Activated CD4-positive, CD25-positive, alpha-beta regulatory T cell treated with anti-CD3 and anti-CD28 coated beads, Interleukin-2, amount 50 U/mL, for 24 hours (primary cell): Measurements from ENCODE around the gene TRIM60.
"Not testable (repeated sequence)": the region's sequence is repeated elsewhere in the genome, so short reads cannot be mapped to it uniquely, and the experiment has no call there.

Source experiments
- ATAC-seq, 2 donors: fragments of 150-1000 bp; cut with Tn5 transposase; one replicate each; pipeline ENCODE4 v1.10.0; 2021; ENCODE audit warnings: mild to moderate bottlenecking in 1 of 2, moderate library complexity in 1 of 2

Gene TRIM60

GRCh38 chr4:165055601-165056000 is 23.8 kb downstream of the TRIM60 start:
- ATAC-seq: no peak

DNA sequence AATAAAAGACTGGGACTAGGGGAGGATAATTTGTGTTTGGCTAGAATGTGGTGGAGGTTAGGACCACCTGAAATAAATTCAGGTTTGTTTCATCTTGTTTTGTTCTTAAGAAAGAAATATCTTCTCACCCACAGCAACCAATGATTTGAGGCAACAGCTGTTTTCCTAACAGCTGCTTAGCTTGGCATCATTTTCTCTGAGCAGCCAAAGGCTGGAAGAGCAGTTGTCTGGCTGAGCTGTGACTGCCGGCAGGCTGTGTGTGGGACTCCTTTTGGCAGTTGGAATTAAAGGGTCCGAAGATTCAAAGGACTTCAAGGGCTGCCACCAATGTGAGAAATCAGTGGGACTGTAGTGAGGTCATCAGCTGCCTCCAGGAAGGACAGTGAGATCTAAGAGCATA is 26.9 kb downstream of the TRIM60 start:
- ATAC-seq: no peak

DNA sequence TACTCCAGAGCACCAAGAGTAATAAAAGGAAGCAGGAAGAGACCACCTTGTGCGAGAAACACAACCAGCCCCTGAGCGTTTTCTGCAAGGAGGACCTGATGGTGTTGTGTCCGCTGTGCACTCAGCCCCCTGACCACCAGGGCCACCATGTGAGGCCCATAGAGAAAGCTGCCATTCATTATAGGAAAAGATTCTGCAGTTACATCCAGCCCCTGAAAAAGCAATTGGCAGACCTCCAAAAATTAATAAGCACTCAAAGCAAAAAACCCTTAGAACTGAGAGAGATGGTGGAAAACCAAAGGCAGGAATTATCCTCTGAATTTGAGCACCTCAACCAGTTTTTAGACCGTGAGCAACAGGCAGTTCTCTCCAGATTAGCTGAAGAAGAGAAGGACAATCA is 27.6 kb downstream of the TRIM60 start:
- ATAC-seq: no peak

- ATAC-seq: no peak
These were observed 29.1 kb downstream of the TRIM60 start for GRCh38 chr4:165060938-165061337.

DNA sequence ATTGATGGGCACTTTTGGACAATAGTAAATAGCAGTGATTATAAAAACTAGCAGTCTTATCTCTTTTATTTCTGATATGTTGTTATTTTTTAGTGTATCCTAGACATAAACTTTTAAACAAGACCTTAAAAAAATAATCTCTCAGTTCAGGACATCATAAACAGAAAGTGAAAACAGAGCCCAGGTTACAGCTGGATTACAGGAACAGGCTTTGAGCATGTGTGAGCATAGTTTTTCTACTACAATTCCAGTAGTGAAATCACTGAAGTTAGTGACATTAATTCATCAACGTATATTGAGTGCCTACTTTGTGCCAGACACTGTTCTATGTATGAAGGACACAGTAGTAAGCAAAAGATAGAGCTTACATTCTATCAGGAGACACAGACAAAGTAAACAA is 38.8 kb downstream of the TRIM60 start:
- no peak for ATAC-seq

DNA sequence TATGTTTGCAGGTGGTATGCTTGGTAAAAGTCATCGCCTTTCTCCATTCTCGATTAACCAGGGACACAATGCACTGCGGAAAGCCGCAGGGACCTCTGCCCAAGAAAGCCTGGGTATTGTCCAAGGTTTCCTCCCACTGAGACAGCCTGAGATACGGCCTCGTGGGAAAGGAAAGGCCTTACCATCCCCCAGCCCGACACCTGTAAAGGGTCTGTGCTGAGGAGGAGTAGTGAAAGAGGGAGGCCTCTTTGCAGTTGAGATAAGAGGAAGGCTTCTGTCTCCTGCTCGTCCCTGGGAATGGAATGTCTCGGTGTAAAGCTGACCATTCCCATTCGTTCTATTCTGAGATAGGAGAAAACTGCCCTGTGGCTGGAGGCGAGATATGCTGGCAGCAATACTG is 41.5 kb downstream of the TRIM60 start:
- ATAC-seq: not testable (repeated sequence)

DNA sequence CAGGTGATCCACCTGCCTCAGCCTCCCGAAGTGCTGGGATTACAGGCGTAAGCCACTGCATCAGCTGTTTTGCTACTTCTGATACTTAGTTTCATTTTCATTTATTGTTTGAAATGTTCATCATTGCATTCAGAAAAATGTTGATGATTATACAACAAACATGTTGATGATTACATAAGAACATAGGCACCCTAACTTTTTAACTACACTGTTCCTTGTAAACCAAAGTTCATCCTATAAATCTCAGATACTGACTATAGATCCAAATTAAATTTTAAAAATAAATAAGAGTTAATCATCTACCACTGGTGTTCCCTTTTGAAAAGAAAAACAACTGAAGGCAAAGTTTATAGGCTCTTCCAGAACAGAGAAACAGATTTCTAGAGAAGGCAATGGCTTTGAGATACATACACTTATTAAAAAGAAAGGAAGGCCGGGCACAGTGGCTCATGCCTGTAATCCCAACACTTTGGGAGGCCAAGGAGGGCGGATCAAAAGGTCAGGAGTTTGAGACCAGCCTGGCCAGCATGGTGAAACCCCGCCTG is 45.3 kb downstream of the TRIM60 start:
- no peak for ATAC-seq

DNA sequence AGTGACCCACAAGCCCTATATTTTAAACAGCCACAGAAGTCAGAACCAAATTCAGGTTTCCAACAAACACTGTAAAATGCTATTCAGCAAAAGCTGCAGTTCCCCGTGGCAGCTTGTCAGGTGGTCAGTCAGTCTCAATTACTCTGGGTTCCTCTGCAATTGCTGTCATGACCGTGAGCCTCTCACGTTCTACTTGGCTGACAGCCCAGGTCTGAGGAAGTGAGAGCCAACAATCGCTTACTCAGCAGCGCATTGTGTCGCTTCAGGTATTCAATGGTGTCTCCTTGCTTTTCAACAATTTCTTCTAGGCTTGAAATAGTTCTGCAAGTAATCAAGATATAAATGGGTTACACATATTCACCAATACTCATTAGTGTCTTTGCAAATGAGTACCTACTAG is 47.7 kb downstream of the TRIM60 start:
- ATAC-seq: no peak

DNA sequence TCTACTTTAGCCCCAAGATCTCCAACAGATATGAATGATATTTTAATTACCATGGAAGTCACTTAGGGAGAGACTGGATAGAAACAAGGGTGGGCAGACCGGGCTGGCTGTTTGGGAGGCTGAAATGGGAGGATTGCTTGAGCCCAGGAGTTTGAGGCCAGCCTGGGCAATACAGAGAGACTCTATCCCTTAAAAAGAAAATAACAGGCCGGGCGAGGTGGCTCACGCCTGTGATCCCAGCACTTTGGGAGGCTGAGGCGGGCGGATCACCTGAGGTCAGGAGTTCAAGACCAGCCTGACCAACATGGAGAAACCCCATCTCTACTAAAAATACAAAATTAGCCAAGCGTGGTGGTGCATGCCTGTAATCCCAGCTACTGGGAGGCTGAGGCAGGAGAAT is 53.0 kb downstream of the TRIM60 start:
- not testable (repeated sequence) for ATAC-seq

DNA sequence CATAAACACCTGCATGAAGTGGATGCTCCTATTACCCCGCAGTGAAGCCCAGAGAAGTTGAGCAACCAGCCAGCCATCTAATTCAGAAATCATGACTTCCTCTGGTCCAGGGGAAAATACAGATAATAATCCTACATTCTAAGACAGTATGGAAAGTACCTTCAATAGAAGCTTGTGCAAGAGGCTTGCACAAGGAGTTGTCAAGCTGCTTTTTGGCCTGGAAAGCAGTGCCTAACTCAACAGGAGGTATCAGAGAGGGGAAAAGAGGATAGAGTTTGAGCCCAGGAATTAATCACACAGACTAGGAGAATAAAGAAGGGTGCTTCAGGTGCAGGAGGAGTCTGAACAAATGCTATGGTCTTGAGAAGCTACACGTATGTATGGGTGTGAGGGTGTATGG is 54.1 kb downstream of the TRIM60 start:
- no peak for ATAC-seq

- no peak for ATAC-seq
These were observed 56.6 kb downstream of the TRIM60 start for GRCh38 chr4:165088366-165088765.
